GM21737 (cell line): ENCODE data around the gene RAB30.
"Not testable (repeated sequence)": the region's sequence is repeated elsewhere in the genome, so short reads cannot be mapped to it uniquely, and the experiment has no call there.

Source experiments
- ATAC-seq: cut with Tn5 transposase; IDR thresholded peaks from one replicate; pipeline ENCODE4 v1.9.1; 2021; ENCODE audit warnings: mild to moderate bottlenecking, moderate library complexity; ENCODE audit not compliant: unreplicated experiment

RAB30 gene

DNA sequence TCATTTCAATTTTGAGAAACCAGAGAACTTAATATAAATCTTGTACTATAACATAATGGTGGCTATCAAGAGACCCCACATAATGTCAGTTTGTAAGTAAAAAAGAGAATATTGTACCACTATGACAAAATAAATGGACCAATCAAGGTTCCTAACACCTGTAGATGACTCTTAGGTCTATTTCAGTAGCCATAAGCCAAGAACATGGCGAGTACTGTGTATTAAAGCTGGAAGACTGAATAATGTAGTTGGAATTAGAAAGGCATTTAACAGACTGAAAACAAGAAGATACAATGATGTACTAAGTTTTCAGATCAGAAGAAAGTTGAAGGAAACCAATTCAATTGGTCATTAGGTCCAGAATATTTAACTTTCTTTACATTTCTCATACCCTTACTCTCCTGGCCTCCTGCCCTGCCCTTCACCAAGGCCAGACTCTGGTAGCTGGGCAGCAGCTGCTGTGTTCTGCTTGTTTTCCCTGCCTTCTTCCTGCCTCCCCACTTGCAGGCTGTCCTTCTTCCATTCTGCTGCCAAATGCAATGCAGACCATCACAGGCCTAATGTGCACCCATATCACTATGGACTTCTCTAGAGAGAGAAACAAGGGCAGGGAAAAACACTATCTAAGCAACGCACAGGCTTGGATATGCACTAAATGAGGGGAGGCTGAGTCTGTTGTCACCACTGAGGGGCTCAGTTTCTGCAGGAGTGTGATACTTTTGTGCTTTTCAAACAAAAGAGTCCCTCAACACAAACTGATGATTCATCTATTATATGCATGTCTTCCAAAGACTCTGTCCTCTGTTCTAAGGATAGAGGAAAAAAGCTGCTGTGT, 60.1 kb downstream of the RAB30 start:
- no peak for ATAC-seq

DNA sequence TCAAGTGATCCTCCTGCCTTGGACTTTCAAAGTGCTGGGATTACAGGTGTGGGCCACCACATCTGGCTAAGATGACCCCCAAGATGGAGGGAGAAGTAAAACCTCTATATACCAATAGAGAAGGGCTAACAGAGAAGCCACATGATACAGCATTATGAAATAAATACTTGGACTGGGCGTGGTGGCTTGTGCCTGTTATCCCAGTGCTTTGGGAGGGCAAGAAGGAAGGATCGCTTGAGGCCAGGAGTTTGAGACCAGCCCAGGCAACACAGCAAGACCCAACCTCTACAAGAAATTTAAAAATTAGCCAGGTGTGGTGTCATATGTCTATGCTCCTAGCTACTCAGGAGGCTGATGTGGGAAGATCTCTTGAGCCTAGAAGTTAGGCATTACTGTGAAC, 61.7 kb downstream of the RAB30 start:
- ATAC-seq, result no peak

GRCh38 chr11:83009136-83009535, 62.6 kb downstream of the RAB30 start:
- not testable (repeated sequence) for ATAC-seq

GRCh38 chr11:83008581-83008923, 63.1 kb downstream of the RAB30 start:
- ATAC-seq, result no peak

GRCh38 chr11:83007909-83008580, 63.7 kb downstream of the RAB30 start:
- ATAC-seq, result peak; percentile 50

DNA sequence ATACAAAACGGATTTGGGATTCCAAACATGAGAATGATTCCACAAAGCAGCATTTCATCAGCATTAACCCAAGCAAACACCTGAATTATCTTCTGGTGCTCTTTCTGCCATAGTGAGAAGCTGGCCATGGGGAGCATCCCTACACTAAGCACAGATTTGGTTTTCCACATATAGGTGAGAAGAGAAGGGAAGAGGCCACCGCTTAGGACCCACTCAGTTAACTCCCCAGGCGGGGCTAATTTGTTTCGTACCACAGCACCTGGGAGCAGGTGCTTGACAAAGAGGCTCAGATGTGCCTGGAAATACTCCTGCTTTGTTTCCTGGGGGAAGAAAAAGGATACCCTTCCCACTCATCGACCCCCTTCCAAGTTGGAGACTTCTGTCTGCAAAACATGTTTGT, 64.2 kb downstream of the RAB30 start:
- ATAC-seq, result peak; percentile 5

- peak; percentile 49 for ATAC-seq
Observed at GRCh38 chr11:83006877-83007330, 64.8 kb downstream of the RAB30 start.

DNA sequence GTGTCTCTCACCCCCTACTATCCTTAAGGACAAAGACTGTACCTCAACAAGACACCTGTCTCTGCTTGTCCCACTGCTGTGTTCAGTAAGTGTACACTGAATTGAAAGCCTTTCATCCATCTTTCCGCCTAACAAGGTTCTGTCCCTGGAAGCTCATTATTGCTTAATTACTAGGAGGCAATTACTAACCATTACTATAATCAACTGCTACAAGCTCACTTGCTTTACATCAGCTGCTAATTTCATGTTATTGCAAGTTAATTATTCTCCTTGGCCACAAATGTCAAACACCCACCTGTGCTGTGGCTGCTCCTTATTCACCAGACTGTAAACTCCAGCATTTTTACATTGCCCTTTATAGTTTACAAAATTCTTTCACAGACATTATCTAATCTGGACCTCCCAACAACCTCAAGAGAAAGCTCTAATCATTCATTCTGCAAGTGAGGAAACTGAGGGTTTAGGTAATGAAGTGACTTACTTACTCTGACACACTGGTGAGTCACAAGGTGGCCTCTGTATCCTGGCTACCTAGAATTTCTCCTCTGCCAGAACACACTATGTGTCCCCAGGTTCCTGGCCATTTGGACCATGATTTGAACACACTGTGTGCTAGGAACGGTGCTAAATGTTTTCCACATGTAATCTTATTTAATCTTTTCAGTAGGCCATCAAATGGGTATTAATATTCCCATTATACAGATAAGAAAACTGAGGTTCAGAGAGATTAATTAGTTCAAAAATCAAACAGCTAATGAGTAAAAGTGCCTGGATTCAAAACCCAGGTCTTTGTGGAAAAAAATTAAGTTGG, 66.7 kb downstream of the RAB30 start:
- no peak for ATAC-seq

DNA sequence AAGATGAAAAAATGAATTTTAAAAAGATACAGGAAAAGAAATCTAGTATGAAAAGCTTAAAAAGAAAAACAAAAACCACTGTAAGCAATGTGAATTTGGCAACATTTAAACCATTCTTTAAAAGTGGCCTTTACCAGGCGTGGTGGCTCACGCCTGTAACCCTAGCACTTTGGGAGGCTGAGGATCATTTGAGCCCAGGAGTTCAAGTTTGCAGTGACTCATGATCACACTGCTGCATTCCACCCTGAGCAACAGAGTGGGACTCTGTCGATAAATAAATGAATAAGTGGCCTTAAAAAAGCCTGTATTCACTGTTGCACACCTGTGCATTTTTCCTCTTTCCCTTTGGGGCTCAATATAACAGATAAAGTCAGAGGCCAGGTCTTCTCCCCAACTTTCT, 69.2 kb downstream of the RAB30 start:
- no peak for ATAC-seq

- ATAC-seq, result no peak
Observed at GRCh38 chr11:83002053-83002452, 69.6 kb downstream of the RAB30 start.

- no peak for ATAC-seq
Observed at GRCh38 chr11:83000381-83000780, 71.3 kb downstream of the RAB30 start.

GRCh38 chr11:82999232-82999631, 72.5 kb downstream of the RAB30 start:
- no peak for ATAC-seq

DNA sequence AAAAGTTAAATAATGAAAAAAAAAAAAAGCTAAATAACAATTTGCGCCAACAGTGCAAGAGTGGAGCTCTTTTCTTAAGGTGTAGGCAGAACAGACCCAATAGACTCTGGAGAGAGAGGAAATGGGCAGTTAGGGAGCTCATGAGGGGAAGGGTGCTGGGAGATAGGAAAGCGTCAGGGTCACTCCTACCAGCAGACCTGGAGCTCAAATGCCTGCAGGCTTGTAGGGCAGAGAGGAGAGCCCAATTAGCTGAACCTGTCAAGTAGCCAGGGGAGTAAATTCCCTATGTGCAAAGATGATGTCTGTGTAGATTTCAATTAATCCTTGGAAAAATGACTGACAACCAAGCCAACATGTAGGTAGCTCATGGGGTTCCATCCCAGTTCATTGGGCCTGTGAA, 73.0 kb downstream of the RAB30 start:
- ATAC-seq, result no peak

- ATAC-seq, result peak; percentile 96
Observed at GRCh38 chr11:82996966-82997606, 74.6 kb downstream of the RAB30 start.

DNA sequence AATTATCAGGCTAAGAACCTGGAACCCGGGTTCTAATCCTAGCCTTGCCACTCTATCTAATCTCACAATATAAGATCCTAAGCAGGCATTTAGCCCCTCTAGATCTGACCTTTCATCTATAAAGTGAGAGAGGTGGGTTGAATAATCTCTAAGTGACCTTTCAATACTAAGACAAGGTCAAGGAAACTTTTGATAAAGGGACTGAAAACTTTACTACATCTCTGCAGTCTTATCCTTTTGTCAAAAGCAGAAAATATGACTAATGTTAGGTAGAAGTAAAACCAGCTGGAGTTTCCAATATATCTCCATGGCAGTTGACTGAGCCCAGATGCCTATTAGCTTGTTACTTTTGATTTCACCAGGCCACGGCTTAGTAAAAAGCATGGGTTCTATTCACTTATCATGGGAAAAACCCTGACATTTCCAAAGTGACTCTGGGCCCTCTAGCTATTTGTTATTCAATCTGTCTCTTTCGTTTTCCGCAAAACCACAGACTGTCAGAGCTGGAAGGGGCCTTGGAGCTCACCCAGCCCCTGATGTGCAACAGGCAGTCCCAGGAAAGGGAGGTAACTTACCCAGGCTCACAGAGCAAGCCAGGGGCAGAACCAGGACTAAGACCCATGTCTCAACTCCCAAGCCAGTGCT, 75.8 kb downstream of the RAB30 start:
- ATAC-seq, result peak; percentile 29

DNA sequence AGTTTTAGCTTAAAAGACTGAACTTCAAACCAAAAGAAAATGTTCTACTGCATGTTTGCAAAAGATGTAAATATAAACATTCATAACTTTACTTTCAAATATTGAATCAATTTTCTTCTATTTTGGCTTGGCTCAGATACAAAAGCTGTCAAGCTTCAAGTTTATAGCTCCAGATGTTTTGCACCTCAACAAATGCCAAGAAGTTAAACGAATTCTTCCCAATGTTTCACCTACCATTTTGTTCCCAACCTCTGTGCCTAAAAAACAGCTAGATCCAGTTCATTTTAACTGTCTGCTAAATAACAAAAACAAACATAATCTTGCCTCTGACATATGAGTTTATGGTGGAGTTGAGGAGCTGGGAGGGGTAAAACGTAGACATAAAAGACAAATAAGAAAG, 76.5 kb downstream of the RAB30 start:
- ATAC-seq, result no peak

- no peak for ATAC-seq
Observed at GRCh38 chr11:82994604-82995230, 77.0 kb downstream of the RAB30 start.

DNA sequence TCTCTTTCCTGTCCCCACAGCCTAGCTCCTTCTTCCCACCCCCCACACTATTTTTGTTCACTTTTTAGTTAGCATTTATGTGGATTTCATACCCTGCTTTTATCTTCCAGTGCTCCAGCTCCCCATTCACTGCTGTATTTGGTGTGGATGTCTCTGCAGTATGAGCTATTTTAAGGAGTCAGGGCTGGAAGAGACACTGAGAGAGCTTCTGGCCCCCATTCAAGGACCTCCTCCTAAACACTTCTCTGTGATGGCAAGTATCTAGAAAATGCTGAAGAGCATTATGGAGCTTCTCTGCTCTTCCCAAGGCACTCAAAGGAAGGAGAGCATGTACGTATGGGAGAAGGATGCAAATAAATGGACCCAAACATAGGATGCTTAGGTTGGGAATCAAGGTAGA, 79.5 kb downstream of the RAB30 start:
- ATAC-seq, result no peak

DNA sequence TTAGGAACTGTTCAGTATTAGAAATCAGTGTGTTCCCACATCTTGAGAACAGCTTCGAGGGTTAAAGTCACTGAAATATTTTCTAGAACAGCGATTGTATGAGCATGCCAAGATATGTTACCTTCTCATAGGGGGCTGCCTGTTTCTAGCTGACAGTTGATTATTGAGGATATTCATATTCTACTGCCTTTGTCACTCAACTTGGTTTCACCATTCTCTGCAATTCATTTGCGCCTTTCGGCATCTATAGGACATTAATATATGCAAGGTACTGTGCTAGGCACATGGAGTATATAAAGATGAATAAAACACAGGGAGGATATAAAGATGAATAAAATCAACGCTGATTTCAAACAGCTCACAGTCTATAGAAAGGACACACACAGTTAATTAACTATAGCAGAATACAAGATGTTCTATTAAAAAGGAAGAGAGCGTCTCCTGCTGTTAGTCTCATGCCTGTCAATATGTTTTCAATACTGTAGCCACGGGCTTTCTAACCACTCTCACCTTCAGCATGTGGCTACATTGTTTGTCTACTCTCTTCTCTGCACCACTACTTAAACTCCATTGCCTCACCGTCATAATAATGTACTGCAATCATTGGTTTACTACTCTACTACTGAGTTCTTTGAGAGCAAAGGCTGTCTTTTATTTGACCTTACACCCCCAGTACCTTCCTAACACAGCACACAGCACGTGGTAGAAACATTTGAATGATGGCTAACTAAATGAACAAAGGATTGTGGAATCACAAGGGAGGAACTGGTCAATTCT, 81.9 kb downstream of the RAB30 start:
- no peak for ATAC-seq
